K562 (cell line): ENCODE results near the gene GRP.

Experiments used
- CEBPZ ChIP-seq: fragments of 150-350 bp; IDR thresholded peaks from 2 replicates; pipeline ENCODE4 v1.6.1; 2014; ENCODE audit warnings: low read depth, mild to moderate bottlenecking, low read length, borderline replicate concordance
- EP300 ChIP-seq: IDR thresholded peaks from 2 replicates; pipeline ENCODE4 v1.6.1; 2012; ENCODE audit warnings: low read length, improper control_type of control experiment
- POLR2A ChIP-seq: fragments of 450-650 bp; conservative IDR thresholded peaks from 2 replicates; pipeline ENCODE4 v1.6.1; 2016
- POLR2AphosphoS5 ChIP-seq: IDR thresholded peaks from 2 replicates; pipeline ENCODE4 v1.6.1; 2011; ENCODE audit warnings: mild to moderate bottlenecking, low read depth, low read length, moderate library complexity; ENCODE audit not compliant: control insufficient read depth, insufficient read depth
- RFX5 ChIP-seq: IDR thresholded peaks from 2 replicates; pipeline ENCODE4 v1.6.1; 2011; ENCODE audit warnings: low read depth, mild to moderate bottlenecking, improper control_type of control experiment, low read length
- ZNF324 ChIP-seq: fragments of 250-450 bp; sonication (Bioruptor Pico); IDR thresholded peaks from 2 replicates; pipeline ENCODE4 v1.4.0; 2020; ENCODE audit warnings: mild to moderate bottlenecking

- TF ChIP-seq POLR2A (no peak), EP300 (no peak), POLR2AphosphoS5 (no peak), CEBPZ (no peak), RFX5 (no peak), ZNF324 (CRISPR knock-in tag) (no peak)
Observed at GRCh38 chr18:59182673-59183072, 37.3 kb upstream of the GRP start.
